Right lobe of liver (tissue), 4 donors: ENCODE measurements around the gene ZNF385A.

ENCODE experiments used
- CTCF ChIP-seq, 4 donors: fragments of 200-600 bp in 3 of 4; fragments of 450-650 bp in 1 of 4; IDR thresholded peaks; one replicate each; pipeline versions ENCODE4 v1.5.1 to v1.8.0; 2016 to 2022; ENCODE audit warnings: antibody characterized with exemption in 4 of 4, mild to moderate bottlenecking in 2 of 4
- POLR2A ChIP-seq: fragments of 450-650 bp; IDR thresholded peaks from one replicate; pipeline ENCODE4 v1.6.1; 2017; ENCODE audit warnings: antibody characterized with exemption, mild to moderate bottlenecking
- donor health status: DM: no; HTN: no; CAD: no.
- donor health status: DM: no; HTN: no; CAD: no.
- donor health status: DM: no; HTN: yes; CAD: no.

GRCh38 chr12:54398218-54398617 lies 13.7 kb upstream of the ZNF385A start:
- TF ChIP-seq CTCF (IDR thresholded peaks at IDR 0.05) (no peak), POLR2A (no peak)
